HG03442 (cell line): ENCODE data around the gene RAD50.
"Not testable (repeated sequence)": the region's sequence is repeated elsewhere in the genome, so short reads cannot be mapped to it uniquely, and the experiment has no call there.

Experiments
- ATAC-seq: cut with Tn5 transposase; IDR thresholded peaks from one replicate; pipeline ENCODE4 v1.9.1; 2021; ENCODE audit warnings: mild to moderate bottlenecking, moderate library complexity; ENCODE audit not compliant: unreplicated experiment

The RAD50 gene

DNA sequence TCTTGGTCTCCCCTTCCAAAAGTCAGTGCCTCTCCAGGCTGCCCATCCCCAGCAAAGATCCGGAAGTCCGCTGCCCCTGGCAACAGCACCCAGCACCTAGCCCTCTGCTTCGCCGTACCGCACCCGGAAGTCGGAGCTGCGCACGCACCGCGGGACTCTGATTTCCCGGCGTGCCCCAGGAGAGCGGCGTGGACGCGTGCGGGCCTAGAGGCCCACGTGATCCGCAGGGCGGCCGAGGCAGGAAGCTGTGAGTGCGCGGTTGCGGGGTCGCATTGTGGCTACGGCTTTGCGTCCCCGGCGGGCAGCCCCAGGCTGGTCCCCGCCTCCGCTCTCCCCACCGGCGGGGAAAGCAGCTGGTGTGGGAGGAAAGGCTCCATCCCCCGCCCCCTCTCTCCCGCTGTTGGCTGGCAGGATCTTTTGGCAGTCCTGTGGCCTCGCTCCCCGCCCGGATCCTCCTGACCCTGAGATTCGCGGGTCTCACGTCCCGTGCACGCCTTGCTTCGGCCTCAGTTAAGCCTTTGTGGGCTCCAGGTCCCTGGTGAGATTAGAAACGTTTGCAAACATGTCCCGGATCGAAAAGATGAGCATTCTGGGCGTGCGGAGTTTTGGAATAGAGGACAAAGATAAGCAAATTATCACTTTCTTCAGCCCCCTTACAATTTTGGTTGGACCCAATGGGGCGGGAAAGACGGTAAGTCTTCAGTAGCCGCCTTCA is at the start of gene RAD50:
Gene RAD50 (plus strand): TSS at position 215 of the 715 bp plus-strand sequence. CDS start 348 bp downstream, at position 563.
- peak; percentile 96 for ATAC-seq

DNA sequence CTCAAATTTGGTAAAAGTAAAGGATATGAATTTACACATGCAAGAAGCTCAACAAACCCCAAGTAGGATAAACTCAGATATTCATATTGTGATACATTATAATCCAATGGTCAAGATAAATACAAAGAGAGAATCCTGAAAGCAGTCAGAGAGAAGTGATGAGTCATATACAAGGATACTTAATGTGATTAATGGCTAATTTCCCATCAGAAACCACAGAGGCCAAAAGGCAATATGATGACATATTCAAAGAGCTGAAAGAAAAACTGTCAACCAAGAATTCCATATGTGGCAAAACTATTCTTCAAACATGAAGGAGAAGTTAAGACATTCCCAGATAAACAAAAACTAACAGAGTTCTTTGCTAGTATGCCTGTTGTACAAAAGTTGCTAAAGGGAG is 46.7 kb upstream of the RAD50 start:
- no peak for ATAC-seq

DNA sequence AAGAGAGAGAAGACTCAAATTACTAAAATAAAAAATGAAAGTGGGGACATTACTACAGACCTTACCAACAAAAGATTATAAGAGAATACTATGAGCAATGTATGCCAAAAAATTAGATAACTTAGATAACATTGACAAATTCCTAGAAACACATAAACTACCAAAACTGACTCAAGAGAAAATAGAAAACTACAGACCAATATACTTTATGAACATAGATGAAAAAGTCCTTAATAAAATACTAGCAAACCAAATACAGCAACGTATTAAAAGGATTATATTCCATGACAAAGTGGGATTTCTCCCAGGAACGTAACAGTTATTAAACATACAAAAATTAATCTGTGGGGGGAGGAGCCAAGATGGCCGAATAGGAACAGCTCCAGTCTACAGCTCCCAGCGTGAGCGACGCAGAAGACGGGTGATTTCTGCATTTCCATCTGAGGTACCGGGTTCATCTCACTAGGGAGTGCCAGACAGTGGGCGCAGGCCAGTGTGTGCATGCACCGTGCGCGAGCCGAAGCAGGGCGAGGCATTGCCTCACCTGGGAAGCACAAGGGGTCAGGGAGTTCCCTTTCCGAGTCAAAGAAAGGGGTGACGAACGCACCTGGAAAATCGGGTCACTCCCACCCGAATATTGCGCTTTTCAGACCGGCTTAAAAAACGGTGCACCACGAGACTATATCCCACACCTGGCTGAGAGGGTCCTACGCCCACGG is 43.0 kb upstream of the RAD50 start:
- not testable (repeated sequence) for ATAC-seq

DNA sequence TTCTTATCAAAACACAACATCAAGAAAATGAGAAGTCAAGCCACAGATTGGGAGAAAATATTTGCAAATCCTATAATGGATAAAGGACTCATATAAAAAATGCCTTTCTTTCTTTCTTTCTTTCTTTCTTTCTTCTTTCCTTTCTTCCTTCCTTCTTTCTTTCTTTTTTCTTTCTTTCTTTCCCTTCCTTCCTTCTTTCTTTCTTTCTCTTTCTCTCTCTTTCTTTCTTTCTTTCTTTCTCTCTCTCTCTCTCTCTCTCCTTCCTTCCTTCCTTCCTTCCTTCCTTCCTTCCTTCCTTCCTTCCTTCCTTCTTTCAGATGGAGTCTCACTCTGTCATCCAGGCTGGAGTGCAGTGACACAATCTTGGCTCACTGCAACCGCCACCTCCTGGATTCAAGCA is 34.7 kb upstream of the RAD50 start:
- not testable (repeated sequence) for ATAC-seq

DNA sequence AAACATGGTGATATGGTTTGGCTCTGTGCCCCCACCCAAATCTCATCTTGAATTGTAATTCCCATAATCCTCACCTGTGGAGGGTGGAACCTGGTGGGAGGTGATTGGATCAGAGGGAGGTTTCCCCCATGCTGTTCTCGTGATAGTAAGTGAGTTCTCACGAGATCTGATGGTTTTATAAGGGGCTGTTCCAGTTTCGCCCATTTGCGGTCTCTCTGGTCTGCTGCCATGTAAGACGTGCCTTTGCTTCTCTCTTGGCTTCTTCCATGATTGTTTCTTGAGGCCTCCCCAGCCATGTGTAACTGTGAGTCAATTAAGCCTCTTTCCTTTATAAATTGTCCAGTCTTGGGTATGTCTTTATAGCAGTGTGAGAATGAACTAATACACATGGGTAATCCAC is 31.9 kb upstream of the RAD50 start:
- ATAC-seq: not testable (repeated sequence)

DNA sequence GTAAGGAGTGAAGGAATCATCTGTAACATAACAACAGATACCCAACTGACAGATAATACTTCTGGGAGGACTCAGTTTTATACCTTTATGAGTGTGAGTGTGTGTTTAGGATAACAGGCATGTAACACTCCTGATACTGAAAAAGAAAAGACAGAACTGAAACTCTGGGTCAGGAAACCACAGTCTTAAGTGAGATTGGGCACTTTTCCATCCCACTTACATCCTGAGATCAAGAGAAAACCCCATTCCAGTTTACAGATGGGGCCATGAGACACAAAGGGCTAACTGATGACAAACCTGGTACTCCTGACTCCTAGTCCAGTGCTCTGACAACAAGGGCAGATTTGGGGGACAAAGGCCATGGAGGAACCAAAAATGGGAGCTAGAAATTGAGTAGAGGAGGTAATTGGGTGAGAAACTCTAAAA is 31.5 kb upstream of the RAD50 start:
- ATAC-seq: peak; percentile 68

- ATAC-seq: peak; percentile 41
Observed at GRCh38 chr5:132526290-132526973, 30.3 kb upstream of the RAD50 start.

DNA sequence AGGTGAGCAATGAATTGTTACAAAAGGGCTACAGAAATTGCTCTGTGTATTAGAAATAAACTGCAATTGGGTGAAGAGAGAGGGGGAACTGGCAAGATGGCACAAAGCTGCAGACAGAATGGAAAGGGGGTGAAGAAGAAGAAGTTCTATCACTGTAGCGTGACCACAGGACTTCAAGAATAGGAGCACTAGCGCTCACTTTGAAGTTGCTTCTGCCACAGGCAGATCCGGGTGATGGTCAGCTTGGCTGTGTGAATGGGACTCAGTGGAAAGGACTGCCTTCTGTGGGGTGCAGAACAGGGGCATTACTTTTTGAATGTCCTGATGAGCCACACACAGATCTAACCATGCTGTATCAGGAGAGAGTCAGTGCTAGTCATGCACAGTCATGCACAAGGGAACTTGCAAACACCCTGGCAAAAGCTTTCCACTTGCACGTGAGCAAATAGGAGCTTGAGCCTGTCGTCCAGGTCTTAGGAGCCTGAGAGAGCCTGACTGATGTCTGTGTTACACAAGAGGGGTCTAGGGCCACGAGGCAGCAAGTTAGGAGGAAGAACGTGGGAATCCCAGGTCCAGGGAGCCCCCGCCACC is 29.7 kb upstream of the RAD50 start:
- ATAC-seq: no peak

DNA sequence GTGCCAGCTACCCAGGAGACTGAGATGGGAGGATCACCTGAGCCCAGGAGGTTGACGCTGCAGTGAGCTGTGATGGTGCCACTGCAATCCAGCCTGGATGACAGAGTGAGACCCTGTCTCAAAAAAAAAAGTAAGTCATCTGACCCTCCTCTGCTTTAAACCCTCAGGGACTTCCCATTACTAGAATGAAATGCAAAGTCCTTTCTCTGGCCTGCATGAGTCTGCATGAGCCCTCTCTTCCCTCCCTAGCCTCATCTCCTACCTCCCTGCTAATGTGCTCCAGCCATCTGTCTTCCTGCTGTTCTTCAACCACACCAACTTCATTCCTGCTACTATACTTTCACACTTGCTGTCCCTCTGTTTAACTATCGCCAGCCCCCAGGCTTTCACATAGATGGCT is 28.8 kb upstream of the RAD50 start:
- no peak for ATAC-seq

- no peak for ATAC-seq
Observed at GRCh38 chr5:132528866-132529634, 27.7 kb upstream of the RAD50 start.

- no peak for ATAC-seq
Observed at GRCh38 chr5:132530946-132531345, 25.8 kb upstream of the RAD50 start.

GRCh38 chr5:132539716-132540115 is 17.1 kb upstream of the RAD50 start:
- no peak for ATAC-seq

GRCh38 chr5:132540149-132540548 is 16.6 kb upstream of the RAD50 start:
- ATAC-seq: no peak

- ATAC-seq: no peak
Observed at GRCh38 chr5:132540764-132541163, 16.0 kb upstream of the RAD50 start.

DNA sequence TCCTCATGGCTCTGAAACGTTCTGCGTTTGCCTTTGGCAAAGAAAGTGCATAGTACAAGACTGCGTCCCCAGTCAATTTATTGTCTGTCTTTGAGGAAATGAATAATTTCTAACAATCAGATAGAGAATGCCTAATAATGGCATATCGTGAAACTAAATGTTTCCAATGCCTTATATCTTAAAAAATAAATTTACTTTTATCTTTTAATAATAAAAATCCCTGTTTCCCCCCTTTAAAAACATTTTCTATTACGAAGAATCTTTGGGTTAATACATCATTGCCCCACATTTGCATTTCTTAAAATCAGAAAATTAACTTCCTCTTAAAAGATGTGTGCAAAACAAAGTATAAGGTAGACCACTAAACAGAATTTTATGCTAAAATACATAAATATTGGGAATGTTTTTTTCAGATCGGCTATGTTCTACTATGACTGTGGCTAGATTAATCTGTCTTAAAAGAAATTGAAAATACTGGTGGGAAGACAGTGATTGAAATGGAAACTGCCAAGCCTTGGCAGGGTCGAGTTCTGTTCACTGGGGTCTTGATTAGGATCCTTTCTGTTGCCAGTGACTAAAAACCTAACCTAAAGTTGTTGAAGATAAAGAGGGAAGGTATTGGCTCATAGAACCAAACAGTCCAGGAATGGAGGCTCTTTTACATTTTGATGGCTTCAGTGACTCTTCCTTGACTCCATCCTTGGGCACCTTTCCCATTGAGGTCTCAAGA is 13.1 kb upstream of the RAD50 start, which contains the start of gene IL5:
Gene IL5 (minus strand): TSS at position 51 of the 730 bp plus-strand sequence. CDS start 44 bp downstream, at position 7.
- no peak for ATAC-seq

- no peak for ATAC-seq
Observed at GRCh38 chr5:132546108-132546507, 10.7 kb upstream of the RAD50 start.

DNA sequence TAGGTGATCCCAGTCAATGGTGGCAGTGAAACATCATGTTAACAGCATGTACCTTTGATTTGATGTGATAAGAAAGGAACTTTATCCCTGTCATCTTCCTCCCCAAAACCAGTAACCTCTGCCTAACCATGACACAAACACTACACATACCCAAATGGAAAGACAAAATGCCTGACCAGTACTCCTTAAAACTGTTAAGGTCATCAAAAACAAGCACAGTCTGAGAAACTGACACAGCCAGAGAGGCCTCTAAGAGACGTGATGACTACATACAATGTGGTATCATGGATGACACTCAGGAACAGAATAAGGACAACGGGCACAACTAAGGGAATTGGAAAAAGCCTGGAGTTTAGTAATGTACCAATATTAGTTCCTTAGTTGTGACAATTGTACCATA is 9.5 kb upstream of the RAD50 start:
- no peak for ATAC-seq

DNA sequence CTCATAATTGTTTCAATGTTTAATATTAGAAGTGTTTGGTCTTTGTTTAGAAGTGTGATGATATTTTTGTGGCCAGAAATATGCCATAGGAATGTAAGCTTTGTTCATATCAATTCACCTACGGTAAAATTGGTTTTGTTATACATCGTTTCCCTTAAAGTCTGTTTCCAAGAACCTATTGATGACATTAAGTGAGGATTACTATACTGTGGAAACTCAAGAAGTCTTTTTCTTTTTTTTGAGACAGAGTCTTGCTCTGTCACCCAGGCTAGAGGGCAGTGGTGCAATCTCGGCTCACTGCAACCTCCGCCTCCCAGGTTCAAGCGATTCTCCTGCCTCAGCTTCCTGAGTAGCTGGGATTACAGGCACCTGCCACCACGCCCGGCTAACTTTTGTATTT is 7.9 kb upstream of the RAD50 start:
- ATAC-seq: not testable (repeated sequence)

DNA sequence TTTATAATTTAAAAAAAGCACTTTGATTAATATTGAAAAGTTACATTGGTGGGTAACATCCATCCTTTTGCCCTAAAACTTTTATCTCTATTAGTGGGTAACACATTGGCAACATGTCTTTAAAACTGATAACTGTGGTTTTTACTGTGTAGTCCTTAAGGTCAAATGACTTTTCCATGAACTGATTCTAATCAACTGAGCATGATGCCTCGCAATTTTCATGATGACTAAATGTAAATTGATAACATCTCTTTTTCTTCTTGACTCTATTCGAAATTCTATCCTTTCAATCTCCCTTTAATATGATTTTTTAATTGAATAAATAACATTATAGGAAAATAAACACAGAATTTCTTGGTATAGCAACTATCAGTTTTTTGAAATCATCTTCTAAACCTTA is 7.2 kb upstream of the RAD50 start:
- ATAC-seq: no peak
